ENCODE results near the gene HMX1.

HMX1 gene

GRCh38 chr4:8817096-8817812, 54.4 kb downstream of the HMX1 start:
- no peak for FAIRE-seq

All from islet of Langerhans (tissue), 1 donor.